NB4 (cell line): ENCODE measurements around the gene INTS3.
A peak's percentile ranks its signal among the peaks of the same experiment; 100 is the strongest.

ENCODE experiments used
- POLR2A ChIP-seq: IDR thresholded peaks from 2 replicates; pipeline ENCODE4 v1.6.1; 2011; ENCODE audit warnings: mild to moderate bottlenecking; ENCODE audit not compliant: insufficient read length; ENCODE audit errors: extremely low read depth
- TF ChIP-seq, protein P1 (sequence below): IDR thresholded peaks from one replicate; pipeline ENCODE4 v1.5.1; 2012; ENCODE audit warnings: low read depth, low read length
- TF ChIP-seq, protein P2 (sequence below): IDR thresholded peaks from 2 replicates; pipeline ENCODE4 v1.6.1; 2011; ENCODE audit warnings: low read depth, low read length

DNA sequence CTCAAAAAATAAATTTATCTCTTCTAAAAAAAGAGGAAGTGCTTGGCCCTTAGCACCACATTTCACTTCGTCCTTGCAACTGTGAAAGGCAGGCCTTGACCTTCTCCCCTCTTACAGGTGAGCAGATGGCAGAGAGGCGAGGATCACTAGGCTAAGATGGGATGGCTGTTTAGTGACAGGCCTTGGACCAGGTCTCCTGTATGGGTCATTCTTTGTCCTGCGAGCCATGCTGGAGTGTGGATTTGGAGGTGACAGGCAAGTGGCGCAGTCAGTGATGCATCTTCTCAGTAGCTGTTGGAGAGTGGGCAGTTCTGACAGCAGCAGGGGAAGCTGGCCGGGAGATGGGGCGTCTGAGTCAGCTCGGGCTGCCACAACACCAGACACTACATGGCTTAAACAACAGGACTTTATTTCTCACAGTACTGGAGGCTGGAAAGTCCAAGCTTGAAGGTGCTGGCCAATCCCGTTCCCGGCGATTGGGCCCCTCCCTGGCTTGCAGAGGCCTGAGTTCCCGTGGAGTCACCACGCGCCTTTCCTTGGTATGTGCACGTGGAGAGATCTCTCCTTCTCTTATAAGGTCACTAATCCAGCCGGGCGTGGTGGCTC lies 63.9 kb downstream of the INTS3 start:
- TF ChIP-seq, protein P1, sequence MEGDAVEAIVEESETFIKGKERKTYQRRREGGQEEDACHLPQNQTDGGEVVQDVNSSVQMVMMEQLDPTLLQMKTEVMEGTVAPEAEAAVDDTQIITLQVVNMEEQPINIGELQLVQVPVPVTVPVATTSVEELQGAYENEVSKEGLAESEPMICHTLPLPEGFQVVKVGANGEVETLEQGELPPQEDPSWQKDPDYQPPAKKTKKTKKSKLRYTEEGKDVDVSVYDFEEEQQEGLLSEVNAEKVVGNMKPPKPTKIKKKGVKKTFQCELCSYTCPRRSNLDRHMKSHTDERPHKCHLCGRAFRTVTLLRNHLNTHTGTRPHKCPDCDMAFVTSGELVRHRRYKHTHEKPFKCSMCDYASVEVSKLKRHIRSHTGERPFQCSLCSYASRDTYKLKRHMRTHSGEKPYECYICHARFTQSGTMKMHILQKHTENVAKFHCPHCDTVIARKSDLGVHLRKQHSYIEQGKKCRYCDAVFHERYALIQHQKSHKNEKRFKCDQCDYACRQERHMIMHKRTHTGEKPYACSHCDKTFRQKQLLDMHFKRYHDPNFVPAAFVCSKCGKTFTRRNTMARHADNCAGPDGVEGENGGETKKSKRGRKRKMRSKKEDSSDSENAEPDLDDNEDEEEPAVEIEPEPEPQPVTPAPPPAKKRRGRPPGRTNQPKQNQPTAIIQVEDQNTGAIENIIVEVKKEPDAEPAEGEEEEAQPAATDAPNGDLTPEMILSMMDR, result peak; percentile 15
- TF ChIP-seq POLR2A, result no peak
- TF ChIP-seq, protein P2, sequence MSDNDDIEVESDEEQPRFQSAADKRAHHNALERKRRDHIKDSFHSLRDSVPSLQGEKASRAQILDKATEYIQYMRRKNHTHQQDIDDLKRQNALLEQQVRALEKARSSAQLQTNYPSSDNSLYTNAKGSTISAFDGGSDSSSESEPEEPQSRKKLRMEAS, result no peak
